MCF 10A (cell line): ENCODE results near the gene ARHGAP20. TPM values are rescaled to one million over a fixed set of nuclear protein-coding genes. Genes with fewer than 3 reads are reported as not detected.
A peak's percentile ranks its signal among the peaks of the same experiment; 100 is the strongest.

Experiments used
- BruUV-seq: library from RNA; stranded (reverse); fragments of 400-500 nt; replicated peaks from 2 replicates; lab custom pipeline; 2021; lab: Mats Ljungman, UMichigan
- CTCF ChIA-PET: fragments of 300-600 bp; sonication (Branson Sonifier 250); formaldehyde crosslinking; extraction: SDS; loops from one replicate; lab custom pipeline; 2021; ENCODE audit warnings: antibody characterized with exemption, inconsistent platforms; lab: Yijun Ruan, JAX
- POLR2A ChIA-PET: fragments of 300-600, 350-650 bp; sonication (Branson Sonifier 250); formaldehyde crosslinking; extraction: SDS; loops from one replicate; lab custom pipeline; 2020; ENCODE audit warnings: antibody characterized with exemption, inconsistent platforms; lab: Yijun Ruan, JAX
- DNase-seq: peaks from one replicate; pipeline ENCODE4 v3.0.0-alpha.2; 2018; ENCODE audit not compliant: unreplicated experiment
- H3K27ac Mint-ChIP-seq: one replicate; pipeline ENCODE4 v1.8.0; 2022; ENCODE audit warnings: mild to moderate bottlenecking, low read depth, mixed read lengths; ENCODE audit not compliant: unreplicated experiment
- H3K27me3 Mint-ChIP-seq: one replicate; pipeline ENCODE4 v1.8.0; 2022; ENCODE audit warnings: mixed read lengths; ENCODE audit not compliant: insufficient read depth, unreplicated experiment
- H3K36me3 Mint-ChIP-seq: one replicate; pipeline ENCODE4 v1.8.0; 2022; ENCODE audit warnings: mild to moderate bottlenecking, moderate library complexity, mixed read lengths; ENCODE audit not compliant: insufficient read depth, unreplicated experiment
- H3K4me1 Mint-ChIP-seq: one replicate; pipeline ENCODE4 v1.8.0; 2022; ENCODE audit warnings: mixed read lengths; ENCODE audit not compliant: insufficient read depth, unreplicated experiment
- H3K4me3 Mint-ChIP-seq: one replicate; pipeline ENCODE4 v1.8.0; 2022; ENCODE audit warnings: mild to moderate bottlenecking, moderate library complexity, mixed read lengths; ENCODE audit not compliant: unreplicated experiment
- H3K9me3 Mint-ChIP-seq: one replicate; pipeline ENCODE4 v1.8.0; 2022; ENCODE audit warnings: mixed read lengths; ENCODE audit not compliant: unreplicated experiment
- intact Hi-C: fragments of 100-400 bp; cut with micrococcal nuclease; formaldehyde crosslinking; loops from 2 replicates; pipeline ENCODE4 v1.14.1; 2022
- total RNA-seq: library from RNA; stranded (reverse); gene quantifications from 2 replicates; pipeline ENCODE4 v1.2.3, GENCODE V29; 2022
- TF ChIP-seq, protein P1 (sequence below): fragments of 200-600 bp; IDR thresholded peaks from one replicate; pipeline ENCODE4 v1.8.0; 2022; ENCODE audit warnings: antibody characterized with exemption, mild to moderate bottlenecking; ENCODE audit not compliant: unreplicated experiment

The ARHGAP20 gene
- total RNA-seq, 1 experiment from 2014 or later: not detected

DNA sequence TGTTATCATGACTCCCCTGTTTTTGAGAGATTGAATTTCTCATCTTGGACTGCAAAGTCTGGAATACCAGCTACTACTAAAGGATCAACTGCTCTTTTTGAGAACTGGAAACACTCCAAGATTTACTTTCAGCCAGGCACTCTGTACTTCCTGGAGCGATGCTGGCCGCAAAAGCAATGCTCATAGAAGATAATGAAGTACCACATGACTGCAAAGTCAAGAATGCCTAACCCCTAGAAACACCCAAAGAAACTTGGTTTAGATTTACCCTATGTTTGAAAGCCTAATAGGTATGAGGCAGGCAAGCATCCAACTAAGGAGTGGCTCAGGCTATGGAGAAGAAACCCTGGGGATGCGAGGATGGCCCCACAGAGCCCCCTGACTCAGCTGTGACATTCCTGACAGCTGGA, 47.7 kb upstream of the ARHGAP20 start:
- no peak overlapping the region for H3K4me3 Mint-ChIP-seq
- no peak overlapping the region for H3K27ac Mint-ChIP-seq
- TF ChIP-seq, protein P1, sequence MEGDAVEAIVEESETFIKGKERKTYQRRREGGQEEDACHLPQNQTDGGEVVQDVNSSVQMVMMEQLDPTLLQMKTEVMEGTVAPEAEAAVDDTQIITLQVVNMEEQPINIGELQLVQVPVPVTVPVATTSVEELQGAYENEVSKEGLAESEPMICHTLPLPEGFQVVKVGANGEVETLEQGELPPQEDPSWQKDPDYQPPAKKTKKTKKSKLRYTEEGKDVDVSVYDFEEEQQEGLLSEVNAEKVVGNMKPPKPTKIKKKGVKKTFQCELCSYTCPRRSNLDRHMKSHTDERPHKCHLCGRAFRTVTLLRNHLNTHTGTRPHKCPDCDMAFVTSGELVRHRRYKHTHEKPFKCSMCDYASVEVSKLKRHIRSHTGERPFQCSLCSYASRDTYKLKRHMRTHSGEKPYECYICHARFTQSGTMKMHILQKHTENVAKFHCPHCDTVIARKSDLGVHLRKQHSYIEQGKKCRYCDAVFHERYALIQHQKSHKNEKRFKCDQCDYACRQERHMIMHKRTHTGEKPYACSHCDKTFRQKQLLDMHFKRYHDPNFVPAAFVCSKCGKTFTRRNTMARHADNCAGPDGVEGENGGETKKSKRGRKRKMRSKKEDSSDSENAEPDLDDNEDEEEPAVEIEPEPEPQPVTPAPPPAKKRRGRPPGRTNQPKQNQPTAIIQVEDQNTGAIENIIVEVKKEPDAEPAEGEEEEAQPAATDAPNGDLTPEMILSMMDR: no peak
- ChIA-PET POLR2A (no interaction called here), CTCF (no interaction called here)
- no TSS peak for BruUV-seq
- DNase-seq: peak; percentile 39
- peaks cover 41% of the 10 kb centered on the region for H3K27me3 Mint-ChIP-seq
- H3K4me1 Mint-ChIP-seq: peaks cover 14% of the 10 kb centered on the region
- H3K9me3 Mint-ChIP-seq: no peaks in the 10 kb centered on the region
- intact Hi-C loops: no loop called here
- no peaks in the 10 kb centered on the region for H3K36me3 Mint-ChIP-seq

DNA sequence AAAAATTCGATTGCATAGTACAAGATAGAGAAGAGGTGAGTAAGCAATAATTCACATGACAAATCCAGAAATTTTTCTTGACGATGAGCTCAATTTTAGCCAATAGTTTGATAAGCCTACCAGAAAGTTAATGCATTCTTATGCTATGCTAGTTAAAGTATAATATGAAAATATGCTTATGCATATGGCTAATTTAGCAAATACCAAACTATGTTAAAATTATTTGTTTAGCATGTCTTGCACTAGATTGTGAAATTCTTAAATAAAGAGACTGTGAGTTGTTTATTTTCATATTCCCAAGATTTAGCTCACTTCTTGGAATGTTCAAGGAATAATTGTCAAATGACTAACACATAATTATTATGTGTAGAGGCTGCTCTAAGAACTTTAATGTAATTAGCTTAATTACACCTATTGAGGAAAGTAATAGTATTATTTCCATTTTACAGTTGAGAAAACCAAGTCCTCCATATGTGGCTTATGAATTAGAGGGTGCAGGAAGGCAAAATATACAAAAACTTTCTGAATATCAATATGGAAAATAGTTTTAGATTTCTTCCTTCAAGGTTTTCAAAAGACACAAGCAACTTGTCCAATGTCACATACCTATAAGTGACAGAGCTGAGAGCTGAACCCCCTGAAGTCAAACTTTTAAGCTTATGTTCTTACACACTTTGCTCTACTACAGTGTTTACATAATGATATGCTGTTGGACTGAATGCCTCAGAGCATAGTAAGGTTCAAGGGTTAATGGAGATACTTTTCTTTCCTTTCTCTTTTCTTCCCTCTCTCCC, 45.9 kb upstream of the ARHGAP20 start:
- peaks cover under 1% of the 10 kb centered on the region for H3K4me1 Mint-ChIP-seq
- H3K36me3 Mint-ChIP-seq: no peaks in the 10 kb centered on the region
- intact Hi-C loops: no loop called here
- peaks cover 46% of the 10 kb centered on the region for H3K27me3 Mint-ChIP-seq
- no peak for DNase-seq
- TF ChIP-seq, protein P1: no peak
- CTCF ChIA-PET: no interaction called here
- POLR2A ChIA-PET: no interaction called here
- H3K27ac Mint-ChIP-seq: no peak overlapping the region
- H3K4me3 Mint-ChIP-seq: no peak overlapping the region
- BruUV-seq: no TSS peak
- no peaks in the 10 kb centered on the region for H3K9me3 Mint-ChIP-seq

DNA sequence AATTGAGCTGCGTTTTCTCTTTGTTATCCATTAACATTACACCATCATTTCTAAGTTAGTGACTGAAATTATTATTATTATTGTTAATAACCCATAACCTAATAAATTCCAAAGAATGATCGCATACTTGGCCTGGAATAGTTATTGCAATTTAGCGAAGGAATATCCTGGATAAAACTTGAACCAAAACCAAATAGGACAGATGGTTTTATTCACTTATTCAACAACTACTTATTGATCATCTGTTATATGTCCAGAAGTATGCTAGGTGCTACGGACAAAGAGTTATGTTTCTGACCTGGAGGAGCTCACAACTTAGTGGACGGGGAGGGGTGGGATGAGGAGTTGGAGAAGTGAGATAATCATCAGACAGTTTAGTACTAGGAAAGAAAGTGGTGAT, 44.8 kb upstream of the ARHGAP20 start:
- intact Hi-C loops: no loop called here
- H3K9me3 Mint-ChIP-seq: no peaks in the 10 kb centered on the region
- H3K27me3 Mint-ChIP-seq: peaks cover 57% of the 10 kb centered on the region
- POLR2A ChIA-PET: no interaction called here
- CTCF ChIA-PET: interaction anchor here (0.5 kb wide), 1 partner anchor 627 kb away, joined by 3 read pairs; no protein-coding TSS in a partner anchor
- H3K27ac Mint-ChIP-seq: no peak overlapping the region
- H3K4me1 Mint-ChIP-seq: no peaks in the 10 kb centered on the region
- DNase-seq: no peak
- TF ChIP-seq, protein P1: no peak
- BruUV-seq: no TSS peak
- no peaks in the 10 kb centered on the region for H3K36me3 Mint-ChIP-seq
- H3K4me3 Mint-ChIP-seq: no peak overlapping the region

DNA sequence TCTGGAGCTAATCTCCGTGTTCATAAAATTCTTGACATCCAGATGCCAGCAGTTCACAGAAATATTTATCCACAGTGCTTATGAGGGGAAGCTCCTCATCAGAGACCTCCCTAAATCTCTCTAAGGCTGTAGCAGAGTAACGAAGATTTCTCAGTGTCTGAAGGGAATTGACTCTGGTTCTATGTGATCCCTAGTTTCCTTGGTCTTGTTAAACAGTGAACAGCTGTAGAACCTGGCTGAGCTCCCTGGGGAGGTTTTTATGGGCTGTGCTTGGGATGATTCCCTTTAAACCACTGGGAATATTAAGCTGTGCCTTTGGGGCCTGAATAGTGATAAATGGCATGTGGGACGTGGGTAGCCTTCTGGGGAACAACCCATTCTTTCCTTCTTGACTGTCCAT, 43.7 kb upstream of the ARHGAP20 start:
- CTCF ChIA-PET: interaction anchor here (0.6 kb wide), 1 partner anchor 432 kb away, joined by 3 read pairs; no protein-coding TSS in a partner anchor
- POLR2A ChIA-PET: interaction anchor here (0.5 to 1.2 kb wide), 4 partner anchors 11 to 99 kb away, joined by 3 read pairs; no protein-coding TSS in a partner anchor
- BruUV-seq: no TSS peak
- intact Hi-C loops: no loop called here
- no peaks in the 10 kb centered on the region for H3K4me1 Mint-ChIP-seq
- H3K27ac Mint-ChIP-seq: no peak overlapping the region
- TF ChIP-seq, protein P1: no peak
- H3K36me3 Mint-ChIP-seq: no peaks in the 10 kb centered on the region
- no peaks in the 10 kb centered on the region for H3K9me3 Mint-ChIP-seq
- H3K4me3 Mint-ChIP-seq: no peak overlapping the region
- no peak for DNase-seq
- H3K27me3 Mint-ChIP-seq: peaks cover 68% of the 10 kb centered on the region
